Measurements from ENCODE around the gene SH3PXD2A.

- TF ChIP-seq POLR2A (IDR thresholded peaks at IDR 0.05; ENCODE audit: low read depth, low read length) = no peak
- TF ChIP-seq RAD21 (IDR thresholded peaks at IDR 0.05; ENCODE audit: low read length) = no peak
- no peak for TF ChIP-seq USF2 (IDR thresholded peaks at IDR 0.05; ENCODE audit: low read depth, low read length)
- no peak for TF ChIP-seq ELK1 (IDR thresholded peaks at IDR 0.05; ENCODE audit: borderline replicate concordance, low read depth, low read length)
- TF ChIP-seq MAFK (IDR thresholded peaks at IDR 0.05; ENCODE audit: low read depth, low read length) = no peak
- no peak for TF ChIP-seq CTCF (conservative IDR thresholded peaks at IDR 0.05; ENCODE audit: low read depth, low read length)
- no peak for TF ChIP-seq CEBPB (IDR thresholded peaks at IDR 0.05; ENCODE audit: low read depth, low read length)
Measured at GRCh38 chr10:103737735-103738367, 117.5 kb downstream of the SH3PXD2A start.
